ENCODE measurements around the gene CAMK4. TPM values are rescaled to one million over a fixed set of nuclear protein-coding genes. Genes with fewer than 3 reads are reported as not detected.
A peak's percentile ranks its signal among the peaks of the same experiment; 100 is the strongest.

CAMK4 gene
- total RNA-seq, 2 donors from 2014 or later = 1.8 to 3.1 TPM

GRCh38 chr5:111447822-111448221, 223.6 kb downstream of the CAMK4 start:
- intact Hi-C loops (cut with DNase I, micrococcal nuclease) = no loop called here
- ATAC-seq (no peak), DNase-seq (no peak)

- intact Hi-C loops (cut with DNase I, micrococcal nuclease) = no loop called here
- no peak for ATAC-seq
- DNase-seq = no peak
These were observed 229.1 kb downstream of the CAMK4 start for GRCh38 chr5:111453295-111453694.

- DNase-seq (no peak), ATAC-seq (no peak)
These were observed 229.6 kb downstream of the CAMK4 start for GRCh38 chr5:111453747-111454146.

GRCh38 chr5:111454198-111454622, 230.0 kb downstream of the CAMK4 start:
- no peak for DNase-seq
- intact Hi-C loops (cut with DNase I, micrococcal nuclease) = no loop called here
- ATAC-seq = no peak

More at GRCh38 chr5:111453747-111454146, 229.6 kb downstream of the CAMK4 start:
- intact Hi-C loops (cut with DNase I, micrococcal nuclease) = no loop called here

- intact Hi-C loops (cut with DNase I, micrococcal nuclease) = no loop called here
- no peak for DNase-seq
- no peak for ATAC-seq
These were observed 230.6 kb downstream of the CAMK4 start for GRCh38 chr5:111454776-111455175.

- no peak for DNase-seq
- no peak for ATAC-seq
- intact Hi-C loops (cut with DNase I, micrococcal nuclease) = no loop called here
These were observed 237.1 kb downstream of the CAMK4 start for GRCh38 chr5:111461255-111461671.

GRCh38 chr5:111461934-111462333, 237.8 kb downstream of the CAMK4 start:
- intact Hi-C loops (cut with DNase I, micrococcal nuclease) = no loop called here
- DNase-seq (no peak), ATAC-seq (no peak)

GRCh38 chr5:111463311-111463710, 239.1 kb downstream of the CAMK4 start:
- ATAC-seq (no peak), DNase-seq (no peak)
- intact Hi-C loops (cut with DNase I, micrococcal nuclease) = no loop called here

- intact Hi-C loops (cut with DNase I, micrococcal nuclease) = no loop called here
- ATAC-seq = no peak
- no peak for DNase-seq
These were observed 245.2 kb downstream of the CAMK4 start for GRCh38 chr5:111469293-111469896.

- DNase-seq (no peak), ATAC-seq (no peak)
- intact Hi-C loops (cut with DNase I, micrococcal nuclease) = no loop called here
These were observed 245.7 kb downstream of the CAMK4 start for GRCh38 chr5:111469903-111470302.

- intact Hi-C loops (cut with DNase I, micrococcal nuclease) = no loop called here
- ATAC-seq (no peak), DNase-seq (no peak)
These were observed 247.9 kb downstream of the CAMK4 start for GRCh38 chr5:111472096-111472495.

- ATAC-seq (no peak), DNase-seq (no peak)
- intact Hi-C loops (cut with DNase I, micrococcal nuclease) = no loop called here
These were observed 248.4 kb downstream of the CAMK4 start for GRCh38 chr5:111472579-111472978.

- ATAC-seq (no peak), DNase-seq (no peak)
- intact Hi-C loops (cut with DNase I, micrococcal nuclease) = no loop called here
These were observed 254.1 kb downstream of the CAMK4 start for GRCh38 chr5:111478266-111478665.

GRCh38 chr5:111478898-111479297, 254.7 kb downstream of the CAMK4 start:
- intact Hi-C loops (cut with DNase I, micrococcal nuclease) = no loop called here
- no peak for DNase-seq
- no peak for ATAC-seq

- intact Hi-C loops (cut with DNase I, micrococcal nuclease) = no loop called here
- ATAC-seq (no peak), DNase-seq (no peak)
These were observed 256.2 kb downstream of the CAMK4 start for GRCh38 chr5:111480346-111480745.

- intact Hi-C loops (cut with DNase I, micrococcal nuclease) = no loop called here
- ATAC-seq (no peak), DNase-seq (no peak)
These were observed 261.9 kb downstream of the CAMK4 start for GRCh38 chr5:111486055-111486454.

- no peak for DNase-seq
- ATAC-seq = no peak
- intact Hi-C loops (cut with DNase I, micrococcal nuclease) = no loop called here
These were observed 262.7 kb downstream of the CAMK4 start for GRCh38 chr5:111486926-111487325.

- no peak for ATAC-seq
- intact Hi-C loops (cut with DNase I, micrococcal nuclease) = no loop called here
- DNase-seq = no peak
These were observed 264.2 kb downstream of the CAMK4 start for GRCh38 chr5:111488353-111488752.

GRCh38 chr5:111493031-111493430, 268.8 kb downstream of the CAMK4 start:
- intact Hi-C loops (cut with DNase I, micrococcal nuclease) = no loop called here
- DNase-seq (no peak), ATAC-seq (no peak)

- intact Hi-C loops (cut with DNase I, micrococcal nuclease) = no loop called here
- DNase-seq = no peak
- no peak for ATAC-seq
These were observed 270.3 kb downstream of the CAMK4 start for GRCh38 chr5:111494355-111494999.

- intact Hi-C loops (cut with DNase I, micrococcal nuclease) = no loop called here
- no peak for DNase-seq
- peak; percentile 49 for ATAC-seq
These were observed 271.0 kb downstream of the CAMK4 start for GRCh38 chr5:111495159-111495558.
